Aortic smooth muscle cell (primary cell): Measurements from ENCODE around the gene APOL6. TPM values are rescaled to one million over a fixed set of nuclear protein-coding genes. Genes with fewer than 3 reads are reported as not detected.

ENCODE experiments used
- total RNA-seq: library from RNA; depleted of rRNA; stranded (reverse); fragments of >200 nt; gene quantifications from 2 replicates; pipeline ENCODE4 v1.2.3, GENCODE V29; 2014

APOL6 gene
- total RNA-seq: 14.7 and 17.8 TPM in 2 replicates

DNA sequence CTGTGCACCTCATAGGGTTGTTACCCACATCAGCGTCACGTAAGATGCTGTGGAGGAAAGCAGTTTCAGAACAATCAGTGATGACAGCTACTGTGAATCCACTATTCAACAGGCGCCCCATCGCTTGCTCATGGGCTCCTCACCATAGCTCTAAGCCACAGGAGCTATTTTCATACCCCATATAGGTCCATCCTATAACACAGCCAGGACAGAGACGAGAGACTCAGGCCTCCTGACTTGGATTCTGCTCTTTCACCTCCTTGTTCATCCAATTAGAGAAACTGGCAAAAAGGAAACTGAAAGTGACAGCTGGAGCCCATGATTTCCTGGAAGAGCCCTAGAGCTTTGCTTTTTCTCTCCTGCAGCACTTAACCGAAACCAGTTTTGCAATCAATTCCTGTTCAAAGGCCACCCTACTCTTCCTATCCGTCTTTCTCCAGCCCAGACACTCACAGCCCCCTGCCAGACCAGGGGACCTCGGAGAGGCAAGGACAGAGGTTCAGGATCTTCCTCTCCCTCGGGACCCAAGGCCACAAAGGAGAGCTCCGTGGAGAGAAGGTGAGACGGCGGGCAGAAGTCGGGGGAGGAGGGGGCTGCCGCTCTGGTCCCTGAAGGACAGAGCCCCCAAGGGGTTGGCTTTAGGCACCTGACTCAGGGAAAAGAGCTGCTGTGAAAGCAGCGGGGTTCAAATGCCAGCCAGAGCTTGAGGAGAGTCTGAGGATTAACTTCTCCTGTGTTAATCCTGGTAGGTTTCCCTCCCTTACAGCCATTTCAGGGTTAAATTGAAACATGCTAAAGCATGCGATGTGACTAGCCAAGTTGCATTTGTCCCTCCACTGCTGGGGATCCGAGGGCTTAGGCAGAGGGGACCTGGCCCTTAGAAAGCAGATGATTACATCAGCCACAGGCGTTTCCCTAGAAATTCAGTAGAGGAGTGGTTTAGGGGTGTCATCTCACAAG, at the start of gene APOL6:
Gene APOL6 (plus strand): TSS at position 381 of the 960 bp plus-strand sequence. CDS start 7,980 bp downstream, outside the sequence.

GRCh38 chr22:35617137-35617755, 31.0 kb upstream of the APOL6 start, which contains the start of gene MB:
Gene MB (minus strand): TSS chr22:35617329. CDS start chr22:35617257, 72 bp downstream.

GRCh38 chr22:35717572-35717971, 69.3 kb downstream of the APOL6 start, which contains the start of gene APOL5:
Gene APOL5 (plus strand): TSS chr22:35717872. CDS start chr22:35717872, 0 bp downstream.

Other genes starting within 250 kb of the APOL6 start
- 27.5 and 49.9 TPM in 2 replicates for gene MCM5, start 248.3 kb upstream of the APOL6 start, total RNA-seq
- 0.12 and 0.92 TPM in 2 replicates for gene RASD2, start 107.6 kb upstream of the APOL6 start, total RNA-seq
- not detected in 2 replicates for gene MB, start 31.1 kb upstream of the APOL6 start, total RNA-seq
- gene APOL5, start 69.4 kb downstream of the APOL6 start, total RNA-seq: not detected in 2 replicates